Ishikawa (cell line): ENCODE measurements around the gene RPL5.

Experiments
- CEBPB ChIP-seq: IDR thresholded peaks from 2 replicates; pipeline ENCODE4 v1.6.1; 2012
- EP300 ChIP-seq: IDR thresholded peaks from 2 replicates; pipeline ENCODE4 v1.6.1; 2012; ENCODE audit warnings: borderline replicate concordance
- FOXM1 ChIP-seq: IDR thresholded peaks from 2 replicates; pipeline ENCODE4 v1.6.1; 2012; ENCODE audit warnings: low read depth, borderline replicate concordance
- REST ChIP-seq: IDR thresholded peaks from 2 replicates; pipeline ENCODE4 v1.6.1; 2012; ENCODE audit warnings: low read depth, mild to moderate bottlenecking

- TF ChIP-seq CEBPB (no peak), EP300 (no peak), REST (no peak), FOXM1 (no peak)
Observed at GRCh38 chr1:92843046-92843423, 11.2 kb downstream of the RPL5 start.
